Neural progenitor cell (in vitro differentiated cells): Measurements from ENCODE around the gene MAPK4. TPM values are rescaled to one million over a fixed set of nuclear protein-coding genes. Genes with fewer than 3 reads are reported as not detected.
A peak's percentile ranks its signal among the peaks of the same experiment; 100 is the strongest.

ENCODE experiments used
- DNase-seq: peaks from one replicate; pipeline ENCODE4 v3.0.0-alpha.2; 2016; ENCODE audit warnings: low spot score
- H2AFZ ChIP-seq: fragments of 200-600 bp; sonication (generic); replicated peaks from 2 replicates; pipeline ENCODE4 v1.6.1; 2016; ENCODE audit warnings: antibody characterized with exemption
- H3F3A ChIP-seq: fragments of 200-600 bp; sonication (generic); 2 replicates; pipeline ENCODE4 v1.6.1; 2016; ENCODE audit warnings: antibody characterized with exemption, low read depth
- H3K27ac ChIP-seq: fragments of 200-600 bp; sonication (generic); 2 replicates; pipeline ENCODE4 v1.5.1; 2016; ENCODE audit warnings: mild to moderate bottlenecking
- H3K27me3 ChIP-seq: fragments of 200-600 bp; sonication (generic); 2 replicates; pipeline ENCODE4 v1.6.1; 2016; ENCODE audit warnings: mild to moderate bottlenecking, moderate library complexity
- H3K36me3 ChIP-seq: fragments of 200-600 bp; sonication (generic); 2 replicates; pipeline ENCODE4 v1.5.1; 2016
- H3K4me1 ChIP-seq: fragments of 200-600 bp; sonication (generic); 2 replicates; pipeline ENCODE4 v1.6.1; 2016; ENCODE audit warnings: mixed run types
- H3K4me2 ChIP-seq: fragments of 200-600 bp; sonication (generic); 2 replicates; pipeline ENCODE4 v1.6.1; 2016
- H3K4me3 ChIP-seq: fragments of 200-600 bp; sonication (generic); 2 replicates; pipeline ENCODE4 v1.5.1; 2016
- H3K79me2 ChIP-seq: fragments of 200-600 bp; sonication (generic); 2 replicates; pipeline ENCODE4 v1.6.1; 2016; ENCODE audit warnings: low read depth
- H3K9ac ChIP-seq: fragments of 200-600 bp; sonication (generic); 2 replicates; pipeline ENCODE4 v1.6.1; 2016
- H3K9me3 ChIP-seq: fragments of 200-600 bp; sonication (generic); 2 replicates; pipeline ENCODE4 v1.5.1; 2016; ENCODE audit warnings: low read depth
- H4K20me1 ChIP-seq: fragments of 200-600 bp; sonication (generic); 2 replicates; pipeline ENCODE4 v1.6.1; 2016; ENCODE audit warnings: low read depth
- H3K27ac Mint-ChIP-seq: 3 replicates; pipeline ENCODE4 v1.8.0; 2021; ENCODE audit warnings: mixed read lengths
- H3K27me3 Mint-ChIP-seq: 2 replicates; pipeline ENCODE4 v1.8.0; 2022; ENCODE audit warnings: low read depth, mild to moderate bottlenecking, inconsistent platforms, moderate library complexity, mixed read lengths; ENCODE audit not compliant: insufficient read depth
- H3K36me3 Mint-ChIP-seq: 3 replicates; pipeline ENCODE4 v1.8.0; 2021; ENCODE audit warnings: mixed read lengths
- H3K4me1 Mint-ChIP-seq: 3 replicates; pipeline ENCODE4 v1.8.0; 2021; ENCODE audit warnings: mixed read lengths
- H3K4me3 Mint-ChIP-seq: 3 replicates; pipeline ENCODE4 v1.8.0; 2021; ENCODE audit warnings: mild to moderate bottlenecking, moderate library complexity, mixed read lengths
- H3K9me3 Mint-ChIP-seq: 3 replicates; pipeline ENCODE4 v1.8.0; 2020; ENCODE audit warnings: mixed read lengths
- CTCF ChIP-seq: fragments of 200-600 bp; sonication (generic); IDR thresholded peaks from 2 replicates; pipeline ENCODE4 v1.5.1; 2017; ENCODE audit warnings: antibody characterized with exemption, mild to moderate bottlenecking
- EZH2 ChIP-seq: fragments of 200-600 bp; sonication (generic); IDR thresholded peaks from 2 replicates; pipeline ENCODE4 v1.6.1; 2017; ENCODE audit warnings: antibody characterized with exemption, mild to moderate bottlenecking, moderate library complexity
- EZH2phosphoT487 ChIP-seq: fragments of 200-600 bp; sonication (generic); IDR thresholded peaks from 2 replicates; pipeline ENCODE4 v1.6.1; 2017; ENCODE audit warnings: antibody characterized with exemption
- total RNA-seq: library from RNA; depleted of rRNA; stranded (reverse); fragments of >200 nt; gene quantifications from 2 replicates; pipeline ENCODE4 v1.2.3, GENCODE V29; 2015; ENCODE audit warnings: low replicate concordance

Gene MAPK4
- total RNA-seq, 1 donor from 2014 or later, result 7.0 TPM

DNA sequence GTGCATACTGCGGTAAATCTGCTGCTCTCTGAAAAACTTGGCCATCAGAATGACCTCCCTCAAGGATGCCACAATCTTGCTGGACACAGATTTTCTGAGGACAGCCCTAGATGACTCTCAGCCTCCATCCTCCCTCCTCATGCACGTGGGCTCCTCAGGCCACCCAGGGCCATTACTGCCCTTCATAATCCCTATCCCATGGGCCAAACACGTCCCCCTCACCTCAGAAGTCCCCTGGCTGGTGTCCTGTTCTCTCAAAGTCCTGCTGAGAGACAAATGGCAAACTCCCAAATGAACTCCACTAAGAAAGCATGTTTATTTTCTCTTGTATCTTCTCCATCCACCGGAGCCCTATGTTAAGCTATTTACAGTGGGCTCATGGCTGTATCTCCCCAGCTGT, 134.3 kb downstream of the MAPK4 start:
- Mint-ChIP-seq H3K9me3 (no peaks in the 10 kb centered on the region), H3K4me1 (peaks cover 19% of the 10 kb centered on the region), H3K36me3 (peaks cover 1% of the 10 kb centered on the region), H3K27ac (no peak overlapping the region), H3K4me3 (no peak overlapping the region), H3K27me3 (no peaks in the 10 kb centered on the region)
- Histone ChIP-seq H3K36me3 (no peaks in the 10 kb centered on the region), H3K4me1 (peaks cover 7% of the 10 kb centered on the region), H4K20me1 (no peaks in the 10 kb centered on the region), H3K4me3 (no peak overlapping the region), H3K27me3 (no peaks in the 10 kb centered on the region), H3F3A (no peaks in the 10 kb centered on the region), H3K9ac (no peak overlapping the region), H3K9me3 (no peaks in the 10 kb centered on the region), H3K79me2 (no peaks in the 10 kb centered on the region), H3K27ac (no peak overlapping the region), H3K4me2 (no peak overlapping the region), H2AFZ (no peak overlapping the region)
- TF ChIP-seq CTCF, result no peak
- no peak for TF ChIP-seq EZH2
- TF ChIP-seq EZH2phosphoT487, result no peak
- DNase-seq, result no peak

- Mint-ChIP-seq H3K4me3 (no peak overlapping the region), H3K36me3 (no peaks in the 10 kb centered on the region), H3K9me3 (no peaks in the 10 kb centered on the region), H3K27me3 (no peaks in the 10 kb centered on the region), H3K27ac (peak overlapping the region; percentile 19), H3K4me1 (peaks cover 25% of the 10 kb centered on the region)
- H2AFZ ChIP-seq, result no peak overlapping the region
- H3F3A ChIP-seq, result no peaks in the 10 kb centered on the region
- H3K27me3 ChIP-seq, result no peaks in the 10 kb centered on the region
- no peaks in the 10 kb centered on the region for H4K20me1 ChIP-seq
- DNase-seq, result no peak
- no peak overlapping the region for H3K4me2 ChIP-seq
- peaks cover 11% of the 10 kb centered on the region for H3K4me1 ChIP-seq
- H3K79me2 ChIP-seq, result no peaks in the 10 kb centered on the region
- H3K27ac ChIP-seq, result no peak overlapping the region
- H3K36me3 ChIP-seq, result no peaks in the 10 kb centered on the region
- H3K4me3 ChIP-seq, result no peak overlapping the region
- no peaks in the 10 kb centered on the region for H3K9me3 ChIP-seq
- TF ChIP-seq EZH2, result no peak
- TF ChIP-seq CTCF, result no peak
- no peak for TF ChIP-seq EZH2phosphoT487
- no peak overlapping the region for H3K9ac ChIP-seq
Measured at GRCh38 chr18:50695431-50696176, 135.7 kb downstream of the MAPK4 start.

DNA sequence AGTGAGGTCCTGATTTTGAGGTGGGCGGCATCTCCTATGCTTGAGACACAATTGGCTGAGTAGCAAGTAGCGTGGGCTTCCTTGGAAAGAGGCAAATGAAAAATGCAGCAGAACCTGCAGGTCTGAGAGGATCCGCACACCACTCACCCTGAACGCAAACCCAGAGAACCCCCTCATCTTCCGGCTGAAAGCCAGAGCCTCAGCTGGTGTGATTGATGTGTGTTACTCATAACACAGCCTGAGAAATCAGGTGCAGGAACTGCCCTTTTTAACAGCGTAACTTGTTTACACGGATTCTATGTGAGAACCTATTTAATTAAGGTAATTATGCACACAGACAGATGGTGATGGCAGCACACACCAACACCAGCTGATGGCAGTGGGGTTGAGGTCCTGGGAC, 136.5 kb downstream of the MAPK4 start:
- no peaks in the 10 kb centered on the region for H3K9me3 Mint-ChIP-seq
- Histone ChIP-seq H3K4me1 (peaks cover 12% of the 10 kb centered on the region), H4K20me1 (no peaks in the 10 kb centered on the region), H3K79me2 (no peaks in the 10 kb centered on the region), H3K4me2 (no peak overlapping the region), H3K4me3 (no peak overlapping the region), H3K9me3 (no peaks in the 10 kb centered on the region), H3F3A (no peaks in the 10 kb centered on the region), H3K27ac (no peak overlapping the region), H3K27me3 (no peaks in the 10 kb centered on the region), H2AFZ (no peak overlapping the region), H3K9ac (no peak overlapping the region), H3K36me3 (no peaks in the 10 kb centered on the region)
- no peak for TF ChIP-seq EZH2phosphoT487
- TF ChIP-seq CTCF, result no peak
- H3K27ac Mint-ChIP-seq, result peak overlapping the region; percentile 36
- no peak overlapping the region for H3K4me3 Mint-ChIP-seq
- H3K36me3 Mint-ChIP-seq, result no peaks in the 10 kb centered on the region
- H3K27me3 Mint-ChIP-seq, result no peaks in the 10 kb centered on the region
- DNase-seq, result no peak
- H3K4me1 Mint-ChIP-seq, result peaks cover 29% of the 10 kb centered on the region
